HFFc6 (cell line): ENCODE measurements around the gene MED28. TPM values are rescaled to one million over a fixed set of nuclear protein-coding genes. Genes with fewer than 3 reads are reported as not detected.
A peak's percentile ranks its signal among the peaks of the same experiment; 100 is the strongest.
"Not testable (repeated sequence)": the region's sequence is repeated elsewhere in the genome, so short reads cannot be mapped to it uniquely, and the experiment has no call there.

Source experiments
- DNase-seq: peaks from one replicate; pipeline ENCODE4 v3.0.0-alpha.2; 2018
- H3K27ac Mint-ChIP-seq: 2 replicates; pipeline ENCODE4 v1.8.0; 2020; ENCODE audit warnings: mild to moderate bottlenecking, mixed read lengths
- H3K27me3 Mint-ChIP-seq: 2 replicates; pipeline ENCODE4 v1.8.0; 2021; ENCODE audit warnings: mild to moderate bottlenecking, moderate library complexity, mixed read lengths; ENCODE audit not compliant: insufficient read depth
- H3K36me3 Mint-ChIP-seq: 2 replicates; pipeline ENCODE4 v1.8.0; 2021; ENCODE audit warnings: low read depth, mixed read lengths
- H3K4me1 Mint-ChIP-seq: 2 replicates; pipeline ENCODE4 v1.8.0; 2020; ENCODE audit warnings: low read depth, mixed read lengths
- H3K4me3 Mint-ChIP-seq: 2 replicates; pipeline ENCODE4 v1.8.0; 2020; ENCODE audit warnings: mild to moderate bottlenecking, moderate library complexity, mixed read lengths
- H3K9me3 Mint-ChIP-seq: 2 replicates; pipeline ENCODE4 v1.8.0; 2020; ENCODE audit warnings: mild to moderate bottlenecking, mixed read lengths
- CTCF ChIP-seq: fragments of 200-600 bp; sonication (generic); IDR thresholded peaks from 2 replicates; pipeline ENCODE4 v1.5.0; 2021; ENCODE audit warnings: antibody characterized with exemption, mild to moderate bottlenecking
- long read RNA-seq: library from polyadenylated mRNA; unstranded; transcript quantifications from one replicate; pipeline ENCODE4 v2.0.0, GENCODE V29; 2019
- total RNA-seq, 6 experiments: library from RNA; stranded (reverse); fragmentation: NEBNext Ultra II Directional; extraction: Animal tissue kit (Norgen Biotek cat#: 25700); gene quantifications; 2 replicates in 1 of 6; 3 replicates in 5 of 6; pipeline ENCODE4 v1.2.3, GENCODE V29; 2021

MED28 gene, protein sequence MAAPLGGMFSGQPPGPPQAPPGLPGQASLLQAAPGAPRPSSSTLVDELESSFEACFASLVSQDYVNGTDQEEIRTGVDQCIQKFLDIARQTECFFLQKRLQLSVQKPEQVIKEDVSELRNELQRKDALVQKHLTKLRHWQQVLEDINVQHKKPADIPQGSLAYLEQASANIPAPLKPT
- total RNA-seq = 10 to 100 TPM; 32.4 to 40.1 (median 36.4) TPM
- long read RNA-seq, full-length matches to known transcripts = 57 of 64 reads
- long read RNA-seq, partial matches to known transcripts = 1 of 64 reads
- long read RNA-seq, other reads (novel, unspliced or antisense) = 6 of 64 reads

GRCh38 chr4:17614416-17615299 lies at the start of gene MED28:
Gene MED28, plus strand, starts transcription at chr4:17614641. Its CDS starts 14 bp downstream, at chr4:17614655.
- Mint-ChIP-seq H3K4me3 (peak within 1 kb of the TSS; percentile 98), H3K9me3 (no peaks in the 10 kb centered on the region), H3K36me3 (peaks cover 11% of the 10 kb centered on the region), H3K27me3 (peaks cover 7% of the 10 kb centered on the region; the same call in 1 of the 2 replicates), H3K4me1 (peaks cover 35% of the 10 kb centered on the region), H3K27ac (peak within 1 kb of the TSS; percentile 97)
- DNase-seq = peak; percentile 96
- peak; percentile 29; the same call in 1 of the 2 replicates for TF ChIP-seq CTCF

- TF ChIP-seq CTCF = no peak
- H3K27ac Mint-ChIP-seq = no peak overlapping the region
- H3K4me1 Mint-ChIP-seq = peaks cover 26% of the 10 kb centered on the region
- no peaks in the 10 kb centered on the region for H3K36me3 Mint-ChIP-seq
- H3K27me3 Mint-ChIP-seq = peaks cover 8% of the 10 kb centered on the region
- no peak overlapping the region for H3K4me3 Mint-ChIP-seq
- no peaks in the 10 kb centered on the region for H3K9me3 Mint-ChIP-seq
- no peak for DNase-seq
Observed at GRCh38 chr4:17565846-17566245, 48.6 kb upstream of the MED28 start.

GRCh38 chr4:17567271-17567670 lies 47.2 kb upstream of the MED28 start:
- Mint-ChIP-seq H3K4me1 (peaks cover 11% of the 10 kb centered on the region), H3K9me3 (no peaks in the 10 kb centered on the region), H3K27me3 (peaks cover 8% of the 10 kb centered on the region), H3K27ac (peak overlapping the region; percentile 8; the same call in 1 of the 2 replicates), H3K36me3 (no peaks in the 10 kb centered on the region), H3K4me3 (no peak overlapping the region)
- DNase-seq = peak; percentile 19
- no peak for TF ChIP-seq CTCF

GRCh38 chr4:17574206-17574605 lies 40.2 kb upstream of the MED28 start:
- Mint-ChIP-seq H3K27me3 (peaks cover 4% of the 10 kb centered on the region), H3K27ac (no peak overlapping the region), H3K9me3 (no peaks in the 10 kb centered on the region), H3K36me3 (no peaks in the 10 kb centered on the region), H3K4me1 (peaks cover 14% of the 10 kb centered on the region), H3K4me3 (no peak overlapping the region)
- DNase-seq = no peak
- no peak for TF ChIP-seq CTCF

DNA sequence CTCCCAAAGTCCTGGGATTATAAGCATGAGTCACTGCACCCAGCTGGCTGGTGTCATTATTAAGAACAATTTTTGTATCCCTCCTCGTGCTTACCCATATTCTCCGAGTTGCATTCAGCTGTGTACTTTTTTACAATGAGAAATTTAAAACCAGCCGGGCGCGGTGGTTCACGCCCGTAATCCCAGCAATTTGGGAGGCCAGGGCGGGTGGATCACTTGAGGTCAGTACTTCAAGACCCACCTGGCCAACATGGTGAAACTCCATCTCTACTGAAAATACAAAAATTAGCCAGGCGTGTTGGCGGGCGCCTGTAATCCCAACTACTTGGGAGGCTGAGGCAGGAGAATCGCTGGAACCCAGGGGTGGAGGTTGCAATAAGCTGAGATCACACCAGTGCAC lies 39.3 kb upstream of the MED28 start:
- not testable (repeated sequence) for DNase-seq, H3K27me3 Mint-ChIP-seq, H3K9me3 Mint-ChIP-seq, H3K4me3 Mint-ChIP-seq, H3K36me3 Mint-ChIP-seq, H3K27ac Mint-ChIP-seq
- peaks cover 14% of the 10 kb centered on the region for H3K4me1 Mint-ChIP-seq
